Measurements from ENCODE around the gene PHF20. TPM values are rescaled to one million over a fixed set of nuclear protein-coding genes. Genes with fewer than 3 reads are reported as not detected.

The PHF20 gene
- total and polyA plus RNA-seq, 2 of the 13 experiments (the other 11 are each of a cell fraction or from before 2014, with no cell fraction given) = 22.8 to 34.1 TPM

- TF ChIP-seq ZNF143 (CRISPR knock-in tag; IDR thresholded peaks at IDR 0.05) = no peak
- TF ChIP-seq ZNF225 (CRISPR knock-in tag; IDR thresholded peaks at IDR 0.05) = no peak
- TF ChIP-seq ZNF737 (CRISPR knock-in tag; IDR thresholded peaks at IDR 0.05; ENCODE audit: borderline replicate concordance) = no peak
- TF ChIP-seq ZNF777 (CRISPR knock-in tag; IDR thresholded peaks at IDR 0.05) = no peak
- TF ChIP-seq PAF1 (CRISPR knock-in tag; IDR thresholded peaks at IDR 0.05) = peak; percentile 81
- TF ChIP-seq ZBTB7A (CRISPR knock-in tag; IDR thresholded peaks at IDR 0.05) = no peak
- TF ChIP-seq BRF2 (CRISPR knock-in tag; IDR thresholded peaks at IDR 0.05) = 0 out of 2 replicates have a peak, but pooled peaks have one; percentile 10
- no peak for TF ChIP-seq ZNF674 (CRISPR knock-in tag; IDR thresholded peaks at IDR 0.05; ENCODE audit: low read depth)
- no peak for TF ChIP-seq ZNF251 (CRISPR knock-in tag; IDR thresholded peaks at IDR 0.05)
- TF ChIP-seq MTA1 (CRISPR knock-in tag; IDR thresholded peaks at IDR 0.05; ENCODE audit: borderline replicate concordance) = no peak
- no peak for TF ChIP-seq DBP (CRISPR knock-in tag; IDR thresholded peaks at IDR 0.05; ENCODE audit: not compliant biosample characterization)
- TF ChIP-seq ZNF850 (CRISPR knock-in tag; conservative IDR thresholded peaks at IDR 0.05) = no peak
- TF ChIP-seq ZNF572 (CRISPR knock-in tag; IDR thresholded peaks at IDR 0.05) = no peak
- TF ChIP-seq ZSCAN29 (CRISPR knock-in tag; conservative IDR thresholded peaks at IDR 0.05) = no peak
- no peak for TF ChIP-seq MAX (IDR thresholded peaks at IDR 0.05)
- TF ChIP-seq ZNF567 (CRISPR knock-in tag; IDR thresholded peaks at IDR 0.05; ENCODE audit: borderline replicate concordance) = no peak
- no peak for TF ChIP-seq ZBTB7B (CRISPR knock-in tag; IDR thresholded peaks at IDR 0.05)
- TF ChIP-seq ZFYVE20 (CRISPR knock-in tag; IDR thresholded peaks at IDR 0.05; ENCODE audit: borderline replicate concordance, low read depth) = no peak
- TF ChIP-seq ZNF281 (CRISPR knock-in tag; IDR thresholded peaks at IDR 0.05; ENCODE audit: borderline replicate concordance) = no peak
- TF ChIP-seq ZNF558 (CRISPR knock-in tag; IDR thresholded peaks at IDR 0.05; ENCODE audit: borderline replicate concordance) = no peak
- no peak for TF ChIP-seq ZNF292 (CRISPR knock-in tag; IDR thresholded peaks at IDR 0.05; ENCODE audit: borderline replicate concordance, low read depth)
- no peak for TF ChIP-seq EHMT2 (IDR thresholded peaks at IDR 0.05; ENCODE audit: borderline replicate concordance, low read depth, low read length)
- no peak for TF ChIP-seq ZNF350 (CRISPR knock-in tag; IDR thresholded peaks at IDR 0.05; ENCODE audit: borderline replicate concordance, low read depth)
- TF ChIP-seq AGO1 (IDR thresholded peaks at IDR 0.05; ENCODE audit: low read depth, low read length, poor library complexity, severe bottlenecking) = no peak
- TF ChIP-seq KDM6A (CRISPR knock-in tag; IDR thresholded peaks at IDR 0.05; ENCODE audit: low read depth) = no peak
- 0 out of 2 replicates have a peak, but pooled peaks have one; percentile 16 for TF ChIP-seq POLR2G (IDR thresholded peaks at IDR 0.05; ENCODE audit: low read depth, low read length)
- no peak for TF ChIP-seq SIX4 (CRISPR knock-in tag; IDR thresholded peaks at IDR 0.05)
Measured at GRCh38 chr20:35729836-35730582, 41.8 kb upstream of the PHF20 start (continued).
